Epidermal melanocyte (primary cell): Measurements from ENCODE around the gene GPR21.

ENCODE experiments used
- DNase-seq: peaks from one replicate; pipeline ENCODE4 v3.0.0; 2011; ENCODE audit warnings: low spot score; ENCODE audit not compliant: insufficient read length

GPR21 gene

GRCh38 chr9:123033864-123034601 is 566 bp downstream of the GPR21 start:
- no peak for DNase-seq

GRCh38 chr9:123034881-123035510 is 1.5 kb downstream of the GPR21 start:
- no peak for DNase-seq

GRCh38 chr9:123035791-123036190 is 2.3 kb downstream of the GPR21 start:
- no peak for DNase-seq

GRCh38 chr9:123036893-123037545 is 3.6 kb downstream of the GPR21 start:
- DNase-seq, result no peak

GRCh38 chr9:123039617-123040219 is 6.3 kb downstream of the GPR21 start:
- no peak for DNase-seq

GRCh38 chr9:123040801-123041200 is 7.3 kb downstream of the GPR21 start:
- DNase-seq, result no peak

GRCh38 chr9:123041489-123041888 is 8.0 kb downstream of the GPR21 start:
- no peak for DNase-seq

- no peak for DNase-seq
Observed at GRCh38 chr9:123043081-123043939, 9.8 kb downstream of the GPR21 start.

- no peak for DNase-seq
Observed at GRCh38 chr9:123044586-123044985, 11.1 kb downstream of the GPR21 start.

- no peak for DNase-seq
Observed at GRCh38 chr9:123046406-123047195, 13.1 kb downstream of the GPR21 start.

- no peak for DNase-seq
Observed at GRCh38 chr9:123048748-123049147, 15.3 kb downstream of the GPR21 start.

GRCh38 chr9:123049589-123050222 is 16.2 kb downstream of the GPR21 start:
- no peak for DNase-seq

GRCh38 chr9:123053046-123053445 is 19.6 kb downstream of the GPR21 start:
- DNase-seq, result no peak

GRCh38 chr9:123053711-123054110 is 20.2 kb downstream of the GPR21 start:
- DNase-seq, result no peak

GRCh38 chr9:123058834-123059233 is 25.4 kb downstream of the GPR21 start:
- no peak for DNase-seq

GRCh38 chr9:123059472-123060220 is 26.2 kb downstream of the GPR21 start:
- DNase-seq, result no peak

- no peak for DNase-seq
Observed at GRCh38 chr9:123061216-123061615, 27.7 kb downstream of the GPR21 start.

- no peak for DNase-seq
Observed at GRCh38 chr9:123062351-123063176, 29.1 kb downstream of the GPR21 start.
